Right atrium auricular region (tissue), 2 donors: ENCODE data around the gene RHBDF1. TPM values are rescaled to one million over a fixed set of nuclear protein-coding genes. Genes with fewer than 3 reads are reported as not detected.

Experiments used
- DNase-seq: peaks from one replicate; pipeline ENCODE4 v3.0.0-alpha.2; 2019; ENCODE audit warnings: low spot score
- H3K27ac ChIP-seq, 2 donors: fragments of 200-600 bp; sonication (generic); 1 replicate in 1 of 2; 2 replicates in 1 of 2; pipeline ENCODE4 v1.5.1; 2016 to 2019
- H3K27me3 ChIP-seq, 2 donors: fragments of 200-600 bp; sonication (generic); one replicate each; pipeline versions ENCODE4 v1.5.1 to v1.6.0; 2017 to 2019
- H3K36me3 ChIP-seq: fragments of 200-600 bp; sonication (generic); one replicate; pipeline ENCODE4 v1.5.1; 2016
- H3K4me1 ChIP-seq, 2 donors: fragments of 200-600 bp; sonication (generic); one replicate each; pipeline versions ENCODE4 v1.5.1 to v1.6.0; 2017 to 2019
- H3K4me3 ChIP-seq, 2 donors: fragments of 200-600 bp; sonication (generic); 1 replicate in 1 of 2; 2 replicates in 1 of 2; pipeline ENCODE4 v1.5.1; 2017 to 2019; ENCODE audit warnings: mild to moderate bottlenecking in 1 of 2, moderate library complexity in 1 of 2
- H3K9me3 ChIP-seq, 2 donors: fragments of 200-600 bp; sonication (generic); one replicate each; pipeline ENCODE4 v1.5.1; 2019
- total RNA-seq, 2 donors: library from RNA; depleted of rRNA; stranded (reverse); fragments of >200 nt; gene quantifications; one replicate each; pipeline ENCODE4 v1.1.0, GENCODE V29; 2016
- TF ChIP-seq, protein P1 (sequence below), 2 donors: fragments of 200-600 bp; sonication (generic); IDR thresholded peaks; one replicate each; pipeline ENCODE4 v1.5.1; 2019; ENCODE audit warnings: antibody characterized with exemption in 2 of 2

RHBDF1 gene
- total RNA-seq, 2 donors from 2014 or later: 12.0 to 25.4 TPM

DNA sequence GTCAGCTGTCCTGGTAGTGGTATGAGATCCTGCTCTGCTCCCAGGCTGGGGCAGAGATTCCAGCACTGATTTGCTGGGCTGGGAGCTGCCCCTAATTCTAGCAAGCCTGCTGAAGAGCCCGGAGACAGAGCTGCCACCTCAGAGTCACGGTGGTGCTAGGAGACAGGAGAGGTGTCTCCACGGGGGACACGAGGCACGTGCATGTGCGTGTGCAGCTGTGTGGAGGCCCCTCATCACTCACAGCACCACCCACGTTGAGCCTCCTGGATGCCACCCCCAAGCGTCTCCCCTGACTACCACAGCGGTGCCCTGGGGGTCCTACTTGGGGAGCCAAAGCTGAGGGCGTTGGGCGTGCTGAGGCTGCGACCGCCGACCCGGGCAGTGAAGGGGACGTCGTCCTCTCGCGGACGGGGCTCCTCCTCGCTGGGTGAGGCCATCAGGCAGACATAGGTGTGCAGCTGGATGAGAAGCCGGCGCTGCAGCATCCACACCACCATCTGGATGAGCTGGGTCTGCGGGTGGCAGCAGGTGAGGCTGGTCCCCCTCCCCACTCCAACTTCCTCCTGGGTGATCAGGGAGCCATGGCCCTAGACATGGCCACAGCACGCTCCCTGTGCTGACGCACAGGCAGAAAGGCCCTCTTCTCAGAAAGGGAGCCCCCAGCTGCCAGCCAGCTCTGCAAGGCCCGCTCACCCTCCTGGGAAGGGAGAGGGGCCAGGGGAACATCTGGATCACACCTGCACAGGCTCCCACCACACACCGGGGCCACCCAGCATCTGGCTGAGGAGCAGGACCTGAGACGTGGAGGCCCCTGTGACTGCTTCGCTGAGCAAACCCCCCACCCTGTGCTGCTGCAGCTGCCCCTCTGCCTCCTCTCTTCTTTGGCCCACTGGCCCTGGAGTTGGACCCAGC is 17.2 kb upstream of the RHBDF1 start:
- TF ChIP-seq, protein P1, sequence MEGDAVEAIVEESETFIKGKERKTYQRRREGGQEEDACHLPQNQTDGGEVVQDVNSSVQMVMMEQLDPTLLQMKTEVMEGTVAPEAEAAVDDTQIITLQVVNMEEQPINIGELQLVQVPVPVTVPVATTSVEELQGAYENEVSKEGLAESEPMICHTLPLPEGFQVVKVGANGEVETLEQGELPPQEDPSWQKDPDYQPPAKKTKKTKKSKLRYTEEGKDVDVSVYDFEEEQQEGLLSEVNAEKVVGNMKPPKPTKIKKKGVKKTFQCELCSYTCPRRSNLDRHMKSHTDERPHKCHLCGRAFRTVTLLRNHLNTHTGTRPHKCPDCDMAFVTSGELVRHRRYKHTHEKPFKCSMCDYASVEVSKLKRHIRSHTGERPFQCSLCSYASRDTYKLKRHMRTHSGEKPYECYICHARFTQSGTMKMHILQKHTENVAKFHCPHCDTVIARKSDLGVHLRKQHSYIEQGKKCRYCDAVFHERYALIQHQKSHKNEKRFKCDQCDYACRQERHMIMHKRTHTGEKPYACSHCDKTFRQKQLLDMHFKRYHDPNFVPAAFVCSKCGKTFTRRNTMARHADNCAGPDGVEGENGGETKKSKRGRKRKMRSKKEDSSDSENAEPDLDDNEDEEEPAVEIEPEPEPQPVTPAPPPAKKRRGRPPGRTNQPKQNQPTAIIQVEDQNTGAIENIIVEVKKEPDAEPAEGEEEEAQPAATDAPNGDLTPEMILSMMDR (IDR thresholded peaks at IDR 0.05): no peak
- no peaks in the 10 kb centered on the region for H3K9me3 ChIP-seq
- H3K36me3 ChIP-seq: peaks cover 60% of the 10 kb centered on the region
- H3K4me1 ChIP-seq: peaks cover 0 to 30% of the 10 kb centered on the region in 2 donors
- no peaks in the 10 kb centered on the region for H3K27me3 ChIP-seq
- no peak overlapping the region for H3K27ac ChIP-seq
- no peak for DNase-seq
- H3K4me3 ChIP-seq: no peak overlapping the region

DNA sequence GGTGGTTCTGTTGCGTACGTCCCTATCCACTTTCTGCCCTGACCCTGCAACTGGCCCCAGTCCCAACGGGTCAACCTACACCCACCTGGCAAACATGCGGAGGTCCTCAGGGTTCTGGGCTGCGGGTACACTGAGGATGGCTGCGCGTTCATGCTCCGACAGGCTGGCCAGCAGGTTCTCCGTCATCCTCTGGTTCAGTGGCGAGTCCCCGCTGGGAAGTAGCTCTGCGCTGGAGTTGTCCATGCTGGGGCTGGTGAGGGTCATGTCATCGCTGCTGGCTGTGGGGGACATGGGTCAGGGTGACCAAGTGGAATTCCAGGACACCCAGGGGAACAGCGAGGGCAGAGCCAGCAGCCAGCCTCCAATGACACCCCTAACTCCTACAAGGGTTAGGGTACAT is 16.2 kb upstream of the RHBDF1 start:
- peaks cover 60% of the 10 kb centered on the region for H3K36me3 ChIP-seq
- peaks cover 0 to 40% of the 10 kb centered on the region in 2 donors for H3K4me1 ChIP-seq
- DNase-seq: no peak
- H3K9me3 ChIP-seq: no peaks in the 10 kb centered on the region
- no peaks in the 10 kb centered on the region for H3K27me3 ChIP-seq
- TF ChIP-seq, protein P1 (IDR thresholded peaks at IDR 0.05): no peak
- no peak overlapping the region for H3K4me3 ChIP-seq
- no peak overlapping the region for H3K27ac ChIP-seq

DNA sequence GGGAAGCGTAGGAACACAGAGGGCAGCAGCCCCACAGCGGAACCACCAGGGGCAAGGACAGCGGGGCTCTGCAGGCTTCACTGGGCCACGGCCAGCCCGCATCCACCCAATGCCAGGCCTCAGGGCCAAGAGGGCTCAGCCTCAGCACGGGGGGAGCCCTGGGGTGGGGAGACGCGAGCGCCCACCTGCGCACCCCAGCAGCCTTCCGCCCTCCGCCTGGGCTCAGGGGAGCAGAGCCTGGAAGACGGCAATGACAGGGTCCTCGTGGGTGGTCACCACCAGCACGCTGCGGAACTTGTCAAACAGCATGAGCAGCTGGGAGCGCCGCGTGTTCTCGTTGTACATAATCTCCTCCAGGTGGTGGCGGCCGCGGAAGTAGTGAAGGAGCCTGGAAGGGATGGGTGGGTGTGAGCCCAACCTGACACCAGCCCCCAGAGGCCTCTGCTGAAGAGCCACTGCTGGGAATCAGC is 14.1 kb upstream of the RHBDF1 start:
- no peaks in the 10 kb centered on the region for H3K9me3 ChIP-seq
- no peak overlapping the region for H3K27ac ChIP-seq
- peaks cover 53% of the 10 kb centered on the region for H3K36me3 ChIP-seq
- no peak overlapping the region for H3K4me3 ChIP-seq
- TF ChIP-seq, protein P1 (IDR thresholded peaks at IDR 0.05): no peak
- no peak for DNase-seq
- H3K4me1 ChIP-seq: peaks cover 0 to 41% of the 10 kb centered on the region in 2 donors
- no peaks in the 10 kb centered on the region for H3K27me3 ChIP-seq

DNA sequence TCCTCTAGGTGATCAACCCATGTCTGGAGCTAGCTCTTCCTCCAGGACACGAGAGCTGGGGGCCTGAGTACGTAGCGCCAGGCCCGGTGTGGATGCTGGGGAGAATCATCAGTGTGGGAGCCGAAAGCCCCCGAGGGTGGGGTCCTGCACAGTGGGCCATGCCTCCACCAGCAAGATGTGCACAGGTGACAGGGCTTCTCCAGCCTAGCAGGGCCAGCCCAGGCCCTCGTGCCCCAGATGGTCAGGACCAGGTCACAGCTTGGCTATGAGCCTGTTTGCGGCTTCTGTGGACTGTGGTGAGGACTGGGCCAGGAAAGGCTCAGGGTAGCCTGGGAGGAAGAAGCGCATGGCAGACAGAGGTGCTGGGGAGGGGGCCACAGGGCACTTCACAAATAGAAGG is 13.4 kb upstream of the RHBDF1 start:
- no peaks in the 10 kb centered on the region for H3K27me3 ChIP-seq
- no peaks in the 10 kb centered on the region for H3K9me3 ChIP-seq
- H3K27ac ChIP-seq: peak overlapping the region; percentile 54 to 76
- H3K36me3 ChIP-seq: peaks cover 53% of the 10 kb centered on the region
- H3K4me1 ChIP-seq: peaks cover 0 to 35% of the 10 kb centered on the region in 2 donors
- no peak overlapping the region for H3K4me3 ChIP-seq
- TF ChIP-seq, protein P1 (IDR thresholded peaks at IDR 0.05): no peak
- DNase-seq: no peak

DNA sequence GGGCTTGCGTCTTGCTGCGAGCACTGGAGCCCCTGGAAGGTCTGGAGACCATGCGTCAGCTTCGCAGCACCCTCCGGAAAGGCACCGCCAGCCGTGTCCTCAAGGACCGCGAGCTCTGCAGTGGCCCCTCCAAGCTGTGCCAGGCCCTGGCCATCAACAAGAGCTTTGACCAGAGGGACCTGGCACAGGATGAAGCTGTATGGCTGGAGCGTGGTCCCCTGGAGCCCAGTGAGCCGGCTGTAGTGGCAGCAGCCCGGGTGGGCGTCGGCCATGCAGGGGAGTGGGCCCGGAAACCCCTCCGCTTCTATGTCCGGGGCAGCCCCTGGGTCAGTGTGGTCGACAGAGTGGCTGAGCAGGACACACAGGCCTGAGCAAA is 13.0 kb upstream of the RHBDF1 start:
- no peak overlapping the region for H3K4me3 ChIP-seq
- H3K9me3 ChIP-seq: no peaks in the 10 kb centered on the region
- TF ChIP-seq, protein P1 (IDR thresholded peaks at IDR 0.05): no peak
- no peaks in the 10 kb centered on the region for H3K27me3 ChIP-seq
- peaks cover 0 to 35% of the 10 kb centered on the region in 2 donors for H3K4me1 ChIP-seq
- H3K36me3 ChIP-seq: peaks cover 51% of the 10 kb centered on the region
- no peak for DNase-seq
- H3K27ac ChIP-seq: peak overlapping the region; percentile 54 to 76
